ENCODE results near the gene FAM118B. TPM values are rescaled to one million over a fixed set of nuclear protein-coding genes. Genes with fewer than 3 reads are reported as not detected.

FAM118B gene
- total RNA-seq, 3 donors from 2014 or later (not counting 1 experiment from before 2014, with no cell fraction given) = 5.4 to 9.7 (median 7.8) TPM

- H3K9me3 ChIP-seq (ENCODE audit: control insufficient read depth, insufficient read depth, low read length) = no peaks in the 10 kb centered on the region
- no peak overlapping the region for H3K4me3 Mint-ChIP-seq
- WGBS (ENCODE audit: insufficient coverage) = 28% methylated on average over 9 of the region's 9 CpGs
These were observed 38.3 kb upstream of the FAM118B start for GRCh38 chr11:126173257-126173656.

GRCh38 chr11:126174816-126175215, 36.8 kb upstream of the FAM118B start:
- Histone ChIP-seq H3K27ac (ENCODE audit: low read length) (no peak overlapping the region), H3K4me1 (ENCODE audit: control insufficient read depth, insufficient read depth, low read length) (no peaks in the 10 kb centered on the region), H3K9me3 (ENCODE audit: control insufficient read depth, insufficient read depth, low read length) (no peaks in the 10 kb centered on the region), H3K36me3 (ENCODE audit: control insufficient read depth, insufficient read depth, low read length) (no peaks in the 10 kb centered on the region), H3K27me3 (ENCODE audit: control insufficient read depth, insufficient read depth, low read length) (no peaks in the 10 kb centered on the region), H3K4me3 (ENCODE audit: low read length) (no peak overlapping the region)
- DNase-seq (no peak), ATAC-seq (no peak)
- peaks cover 0 to 4% of the 10 kb centered on the region in 2 donors for H3K4me1 Mint-ChIP-seq
- no peaks in the 10 kb centered on the region for H3K36me3 Mint-ChIP-seq
- H3K27ac Mint-ChIP-seq = no peak overlapping the region
- peaks cover 13 to 18% of the 10 kb centered on the region in 2 donors for H3K27me3 Mint-ChIP-seq (ENCODE audit: low read depth in 2 of 2)
- no peaks in the 10 kb centered on the region for H3K9me3 Mint-ChIP-seq
- TF ChIP-seq CTCF (IDR thresholded peaks at IDR 0.05) = no peak
- no peak overlapping the region for H3K4me3 Mint-ChIP-seq
- intact Hi-C loops (cut with micrococcal nuclease) = no loop called here
- 93% methylated on average over 7 of the region's 7 CpGs for WGBS (ENCODE audit: insufficient coverage)

More at GRCh38 chr11:126173257-126173656, 38.3 kb upstream of the FAM118B start:
- DNase-seq = no peak
- Histone ChIP-seq H3K4me3 (ENCODE audit: low read length) (no peak overlapping the region), H3K27ac (ENCODE audit: low read length) (no peak overlapping the region), H3K27me3 (ENCODE audit: control insufficient read depth, insufficient read depth, low read length) (no peaks in the 10 kb centered on the region), H3K4me1 (ENCODE audit: control insufficient read depth, insufficient read depth, low read length) (no peaks in the 10 kb centered on the region), H3K36me3 (ENCODE audit: control insufficient read depth, insufficient read depth, low read length) (no peaks in the 10 kb centered on the region)
- Mint-ChIP-seq H3K36me3 (no peaks in the 10 kb centered on the region), H3K9me3 (no peaks in the 10 kb centered on the region), H3K27me3 (ENCODE audit: low read depth in 2 of 2) (peaks cover 13 to 23% of the 10 kb centered on the region in 2 donors), H3K4me1 (peaks cover 0 to 4% of the 10 kb centered on the region in 2 donors), H3K27ac (no peak overlapping the region)
- TF ChIP-seq CTCF (IDR thresholded peaks at IDR 0.05) = no peak
- no peak for ATAC-seq
- intact Hi-C loops (cut with micrococcal nuclease) = no loop called here

GRCh38 chr11:126175393-126175792, 36.2 kb upstream of the FAM118B start:
- Histone ChIP-seq H3K27me3 (ENCODE audit: control insufficient read depth, insufficient read depth, low read length) (no peaks in the 10 kb centered on the region), H3K27ac (ENCODE audit: low read length) (no peak overlapping the region), H3K9me3 (ENCODE audit: control insufficient read depth, insufficient read depth, low read length) (no peaks in the 10 kb centered on the region), H3K4me3 (ENCODE audit: low read length) (no peak overlapping the region), H3K4me1 (ENCODE audit: control insufficient read depth, insufficient read depth, low read length) (no peaks in the 10 kb centered on the region), H3K36me3 (ENCODE audit: control insufficient read depth, insufficient read depth, low read length) (no peaks in the 10 kb centered on the region)
- Mint-ChIP-seq H3K27ac (no peak overlapping the region), H3K27me3 (ENCODE audit: low read depth in 2 of 2) (peaks cover 13 to 18% of the 10 kb centered on the region in 2 donors), H3K4me3 (no peak overlapping the region), H3K36me3 (no peaks in the 10 kb centered on the region), H3K4me1 (peaks cover 0 to 4% of the 10 kb centered on the region in 2 donors), H3K9me3 (no peaks in the 10 kb centered on the region)
- TF ChIP-seq CTCF (IDR thresholded peaks at IDR 0.05) = no peak
- intact Hi-C loops (cut with micrococcal nuclease) = no loop called here
- DNase-seq (no peak), ATAC-seq (no peak)
- WGBS (ENCODE audit: insufficient coverage) = 53% methylated on average over 15 of the region's 15 CpGs

GRCh38 chr11:126176853-126177470, 34.6 kb upstream of the FAM118B start:
- peaks cover 7 to 12% of the 10 kb centered on the region in 2 donors for H3K27me3 Mint-ChIP-seq (ENCODE audit: low read depth in 2 of 2)
- WGBS (ENCODE audit: insufficient coverage) = 86% methylated on average over 8 of the region's 8 CpGs

More at GRCh38 chr11:126176853-126177470, 34.6 kb upstream of the FAM118B start:
- no peak overlapping the region for H3K27ac ChIP-seq (ENCODE audit: low read length)
- Mint-ChIP-seq H3K36me3 (no peaks in the 10 kb centered on the region), H3K4me3 (no peak overlapping the region), H3K9me3 (no peaks in the 10 kb centered on the region), H3K4me1 (peaks cover 0 to 15% of the 10 kb centered on the region in 2 donors), H3K27ac (no peak overlapping the region)
- H3K36me3 ChIP-seq (ENCODE audit: control insufficient read depth, insufficient read depth, low read length) = no peaks in the 10 kb centered on the region
- no peak overlapping the region for H3K4me3 ChIP-seq (ENCODE audit: low read length)
- no peak for TF ChIP-seq CTCF (IDR thresholded peaks at IDR 0.05)
- peaks cover 2% of the 10 kb centered on the region for H3K27me3 ChIP-seq (ENCODE audit: control insufficient read depth, insufficient read depth, low read length)
- DNase-seq (no peak), ATAC-seq (no peak)
- H3K9me3 ChIP-seq (ENCODE audit: control insufficient read depth, insufficient read depth, low read length) = no peaks in the 10 kb centered on the region
- H3K4me1 ChIP-seq (ENCODE audit: control insufficient read depth, insufficient read depth, low read length) = peaks cover 4% of the 10 kb centered on the region
- intact Hi-C loops (cut with micrococcal nuclease) = no loop called here

Data from natural killer cell (primary cell).